Fibroblast of lung (primary cell): ENCODE results near the gene ABCC5. TPM values are rescaled to one million over a fixed set of nuclear protein-coding genes. Genes with fewer than 3 reads are reported as not detected.
A peak's percentile ranks its signal among the peaks of the same experiment; 100 is the strongest.

ENCODE experiments used
- DNase-seq, 2 donors: peaks; one replicate each; pipeline versions ENCODE4 v3.0.0 to v3.0.0-alpha.2; 2010; ENCODE audit warnings: low read depth in 2 of 2
- H2AFZ ChIP-seq: 2 replicates; pipeline ENCODE4 v1.5.1; 2012; ENCODE audit warnings: low read length, control low read depth, inconsistent platforms
- H3K27ac ChIP-seq: 2 replicates; pipeline ENCODE4 v1.5.1; 2011; ENCODE audit warnings: low read length, control low read depth; ENCODE audit not compliant: insufficient read depth
- H3K27me3 ChIP-seq: 2 replicates; pipeline ENCODE4 v1.5.1; 2011; ENCODE audit warnings: mild to moderate bottlenecking, low read length; ENCODE audit not compliant: control insufficient read depth, insufficient read depth
- H3K36me3 ChIP-seq: 2 replicates; pipeline ENCODE4 v1.5.1; 2011; ENCODE audit warnings: low read length; ENCODE audit not compliant: control insufficient read depth, insufficient read depth
- H3K4me1 ChIP-seq: 2 replicates; pipeline ENCODE4 v1.5.1; 2011; ENCODE audit warnings: low read length; ENCODE audit not compliant: control insufficient read depth, insufficient read depth; ENCODE audit errors: extremely low read depth
- H3K4me2 ChIP-seq: 2 replicates; pipeline ENCODE4 v1.5.1; 2011; ENCODE audit warnings: low read length, control low read depth; ENCODE audit not compliant: insufficient read depth; ENCODE audit errors: extremely low read depth
- H3K4me3 ChIP-seq, 4 experiments: fragments of 200-600 bp in 1 of 4; sonication (generic) in 1 of 4; replicated peaks in 1 of 4; 2 replicates each; pipeline ENCODE4 v1.5.1; 2011 to 2016; ENCODE audit warnings: low read length in 4 of 4, low read depth in 3 of 4, mild to moderate bottlenecking in 3 of 4, control low read depth in 2 of 4, inconsistent platforms in 1 of 4, mixed read lengths in 1 of 4; ENCODE audit not compliant: insufficient read depth in 1 of 4; ENCODE audit errors: control extremely low read depth in 1 of 4
- H3K79me2 ChIP-seq: 2 replicates; pipeline ENCODE4 v1.5.1; 2012; ENCODE audit warnings: mild to moderate bottlenecking, low read length, inconsistent platforms; ENCODE audit not compliant: control insufficient read depth, insufficient read depth
- H3K9ac ChIP-seq: 2 replicates; pipeline ENCODE4 v1.5.1; 2011; ENCODE audit warnings: mild to moderate bottlenecking, low read length, control low read depth; ENCODE audit not compliant: insufficient read depth
- H3K9me3 ChIP-seq: 2 replicates; pipeline ENCODE4 v1.5.1; 2012; ENCODE audit warnings: low read depth, low read length; ENCODE audit not compliant: control insufficient read depth, insufficient read depth
- H4K20me1 ChIP-seq: 2 replicates; pipeline ENCODE4 v1.5.1; 2011; ENCODE audit warnings: low read length; ENCODE audit not compliant: control insufficient read depth, insufficient read depth; ENCODE audit errors: extremely low read depth
- EZH2 ChIP-seq: IDR thresholded peaks from 2 replicates; pipeline ENCODE4 v1.5.1; 2012; ENCODE audit warnings: low read length, control low read depth, mild to moderate bottlenecking; ENCODE audit errors: missing control alignments
- polyA plus RNA-seq, 2 donors: library from polyadenylated mRNA; depleted of rRNA in 1 of 2; stranded (reverse) in 1 of 2; unstranded in 1 of 2; fragments of >200 nt; gene quantifications; 2 replicates each; pipeline ENCODE4 v1.2.1, GENCODE V29; 2011 to 2012; ENCODE audit warnings: missing spikeins in 1 of 2
- total RNA-seq: library from RNA; depleted of rRNA; stranded (reverse); fragments of >200 nt; gene quantifications from 2 replicates; pipeline ENCODE4 v1.2.1, GENCODE V29; 2014
- TF ChIP-seq, protein P1 (sequence below), 2 donors: IDR thresholded peaks in 1 of 2; conservative IDR thresholded peaks in 1 of 2; 1 replicate in 1 of 2; 2 replicates in 1 of 2; pipeline ENCODE4 v1.5.1; 2011 to 2012; ENCODE audit warnings: low read length in 2 of 2, control low read depth in 1 of 2, inconsistent platforms in 1 of 2, low read depth in 1 of 2, mild to moderate bottlenecking in 1 of 2

Gene ABCC5
- total and polyA plus RNA-seq, 2 donors (not counting 1 experiment from before 2014, with no cell fraction given): 13.2 to 18.8 TPM

- TF ChIP-seq EZH2: no peak
- TF ChIP-seq, protein P1, sequence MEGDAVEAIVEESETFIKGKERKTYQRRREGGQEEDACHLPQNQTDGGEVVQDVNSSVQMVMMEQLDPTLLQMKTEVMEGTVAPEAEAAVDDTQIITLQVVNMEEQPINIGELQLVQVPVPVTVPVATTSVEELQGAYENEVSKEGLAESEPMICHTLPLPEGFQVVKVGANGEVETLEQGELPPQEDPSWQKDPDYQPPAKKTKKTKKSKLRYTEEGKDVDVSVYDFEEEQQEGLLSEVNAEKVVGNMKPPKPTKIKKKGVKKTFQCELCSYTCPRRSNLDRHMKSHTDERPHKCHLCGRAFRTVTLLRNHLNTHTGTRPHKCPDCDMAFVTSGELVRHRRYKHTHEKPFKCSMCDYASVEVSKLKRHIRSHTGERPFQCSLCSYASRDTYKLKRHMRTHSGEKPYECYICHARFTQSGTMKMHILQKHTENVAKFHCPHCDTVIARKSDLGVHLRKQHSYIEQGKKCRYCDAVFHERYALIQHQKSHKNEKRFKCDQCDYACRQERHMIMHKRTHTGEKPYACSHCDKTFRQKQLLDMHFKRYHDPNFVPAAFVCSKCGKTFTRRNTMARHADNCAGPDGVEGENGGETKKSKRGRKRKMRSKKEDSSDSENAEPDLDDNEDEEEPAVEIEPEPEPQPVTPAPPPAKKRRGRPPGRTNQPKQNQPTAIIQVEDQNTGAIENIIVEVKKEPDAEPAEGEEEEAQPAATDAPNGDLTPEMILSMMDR (conservative IDR thresholded peaks at IDR 0.05 in 1 of 2, IDR thresholded peaks at IDR 0.05 in 1 of 2; ENCODE audit: low read depth in 1 of 2, low read length in 2 of 2): no peak
- Histone ChIP-seq H3K4me1 (no peaks in the 10 kb centered on the region), H3K79me2 (no peaks in the 10 kb centered on the region), H3K9ac (no peak overlapping the region), H3K4me3 (no peak overlapping the region), H4K20me1 (no peaks in the 10 kb centered on the region), H2AFZ (no peak overlapping the region), H3K9me3 (no peaks in the 10 kb centered on the region), H3K4me2 (no peak overlapping the region), H3K27ac (no peak overlapping the region), H3K36me3 (no peaks in the 10 kb centered on the region), H3K27me3 (peaks cover 4% of the 10 kb centered on the region)
- no peak for DNase-seq
These were observed 121.9 kb downstream of the ABCC5 start for GRCh38 chr3:183895774-183896173.

GRCh38 chr3:183895296-183895695 lies 122.4 kb downstream of the ABCC5 start:
- H3K27ac ChIP-seq: no peak overlapping the region
- H3K9me3 ChIP-seq: no peaks in the 10 kb centered on the region
- H3K27me3 ChIP-seq: peaks cover 4% of the 10 kb centered on the region
- no peaks in the 10 kb centered on the region for H3K36me3 ChIP-seq
- H3K4me2 ChIP-seq: no peak overlapping the region
- no peak overlapping the region for H2AFZ ChIP-seq
- DNase-seq: peak; percentile 42 to 68
- no peak for TF ChIP-seq EZH2
- TF ChIP-seq, protein P1 (conservative IDR thresholded peaks at IDR 0.05 in 1 of 2, IDR thresholded peaks at IDR 0.05 in 1 of 2; ENCODE audit: low read depth in 1 of 2, low read length in 2 of 2): peak; percentile 86 to 87
- H3K4me1 ChIP-seq: no peaks in the 10 kb centered on the region
- no peaks in the 10 kb centered on the region for H4K20me1 ChIP-seq
- H3K4me3 ChIP-seq: no peak overlapping the region
- no peaks in the 10 kb centered on the region for H3K79me2 ChIP-seq
- no peak overlapping the region for H3K9ac ChIP-seq

DNA sequence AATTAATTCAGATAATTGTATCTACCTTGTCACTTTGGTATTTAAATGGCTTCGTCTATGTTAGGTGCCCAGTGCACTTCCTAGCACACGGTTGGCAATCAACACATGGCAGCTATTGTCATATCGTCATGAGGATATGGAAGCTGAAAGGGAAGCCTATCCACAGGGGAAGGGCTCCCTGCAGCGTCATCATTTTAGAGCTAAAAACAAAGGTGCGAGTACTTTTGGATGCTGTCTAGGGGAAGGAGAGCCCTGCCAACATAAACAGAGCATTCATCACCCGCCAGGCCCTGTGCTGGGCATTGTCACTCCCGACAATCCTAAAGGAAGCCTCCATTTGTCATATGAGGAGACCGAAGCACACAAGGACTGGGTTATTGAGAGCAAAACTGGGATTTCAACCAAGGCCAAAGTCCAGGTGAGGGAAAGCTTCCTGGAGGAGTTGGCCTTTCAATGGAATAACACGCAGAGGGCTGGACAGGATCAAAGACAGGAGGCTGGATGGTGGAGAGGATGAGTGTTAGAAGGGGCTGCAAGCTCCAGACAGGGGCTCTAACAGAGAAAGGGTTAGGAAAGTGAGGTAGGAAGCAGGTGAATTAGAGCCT lies 125.0 kb downstream of the ABCC5 start:
- no peak overlapping the region for H3K4me2 ChIP-seq
- no peak overlapping the region for H3K4me3 ChIP-seq
- TF ChIP-seq EZH2: no peak
- TF ChIP-seq, protein P1 (conservative IDR thresholded peaks at IDR 0.05 in 1 of 2, IDR thresholded peaks at IDR 0.05 in 1 of 2; ENCODE audit: low read depth in 1 of 2, low read length in 2 of 2): no peak
- no peak overlapping the region for H3K27ac ChIP-seq
- no peaks in the 10 kb centered on the region for H3K9me3 ChIP-seq
- no peaks in the 10 kb centered on the region for H3K4me1 ChIP-seq
- H3K36me3 ChIP-seq: no peaks in the 10 kb centered on the region
- H4K20me1 ChIP-seq: no peaks in the 10 kb centered on the region
- H3K79me2 ChIP-seq: no peaks in the 10 kb centered on the region
- no peak for DNase-seq
- H3K27me3 ChIP-seq: peaks cover 4% of the 10 kb centered on the region
- H2AFZ ChIP-seq: no peak overlapping the region
- H3K9ac ChIP-seq: no peak overlapping the region
